Measurements from ENCODE around the gene RELCH. TPM values are rescaled to one million over a fixed set of nuclear protein-coding genes. Genes with fewer than 3 reads are reported as not detected.

Gene RELCH
- 7.7 TPM for polyA plus RNA-seq (2013, experiment 1 of 2)
- polyA plus RNA-seq (2013, experiment 2 of 2) = 8.1 TPM

GRCh38 chr18:62186774-62187542, at the start of gene RELCH, which contains the start of gene PIGN:
Gene RELCH (plus strand): TSS chr18:62187255. CDS start chr18:62187506, 251 bp downstream.
Gene PIGN (minus strand): TSS chr18:62187056. CDS start chr18:62161353, 25,703 bp downstream.
- peak within 1 kb of the TSS; percentile 91 for H3K27ac ChIP-seq (replicated peaks; ENCODE audit: low read length)
- H3K23ac ChIP-seq (ENCODE audit: low read depth, low read length, poor library complexity) = peak within 1 kb of the TSS; percentile 93
- no CpG with 5 or more reads among the region's 55 CpGs for WGBS, 2 donors (ENCODE audit: extremely low coverage in 2 of 2, insufficient read length in 2 of 2, insufficient replicate concordance in 1 of 2)
- no peak within 1 kb of the TSS for H4K91ac ChIP-seq (ENCODE audit: low read depth, low read length, poor library complexity)
- peaks cover 9% of the 10 kb centered on the region for H3K79me1 ChIP-seq (ENCODE audit: low read depth, low read length)
- no peaks in the 10 kb centered on the region for H3K27me3 ChIP-seq (ENCODE audit: control insufficient read depth in 3 of 3, insufficient read depth in 3 of 3, low read depth in 1 of 3, low read length in 3 of 3)
- peak within 1 kb of the TSS; percentile 98 for H3K14ac ChIP-seq (ENCODE audit: low read length)
- peak within 1 kb of the TSS; percentile 99 for H3K9ac ChIP-seq (ENCODE audit: low read depth, low read length, poor library complexity)
- peak within 1 kb of the TSS; percentile 85 for H3K4me2 ChIP-seq (ENCODE audit: insufficient read depth, low read length, poor library complexity, severe bottlenecking)
- DNase-seq (ENCODE audit: low spot score) = peak; percentile 99
- H4K8ac ChIP-seq (ENCODE audit: low read depth, low read length) = peak within 1 kb of the TSS; percentile 65
- peak within 1 kb of the TSS; percentile 71 for H2BK15ac ChIP-seq (ENCODE audit: low read length)
- H2AFZ ChIP-seq (ENCODE audit: low read length) = peak within 1 kb of the TSS; percentile 98
- H2BK120ac ChIP-seq (ENCODE audit: low read depth, low read length) = no peak within 1 kb of the TSS
- H2BK12ac ChIP-seq (ENCODE audit: low read length) = peak within 1 kb of the TSS; percentile 6
- peak within 1 kb of the TSS; percentile 98 for H3K18ac ChIP-seq (ENCODE audit: low read length)
- peak within 1 kb of the TSS; percentile 92 for H2AK5ac ChIP-seq (ENCODE audit: low read depth, low read length)
- no peak within 1 kb of the TSS for H3K4ac ChIP-seq (ENCODE audit: low read length)
- peaks cover 0 to 3% of the 10 kb centered on the region in 2 donors for H3K36me3 ChIP-seq (replicated peaks in 1 of 2; ENCODE audit: control insufficient read depth in 2 of 2, insufficient read depth in 2 of 2, low read length in 2 of 2)
- peaks cover 0 to 10% of the 10 kb centered on the region in 2 donors for H3K9me3 ChIP-seq (replicated peaks in 1 of 2; ENCODE audit: control insufficient read depth in 2 of 2, insufficient read depth in 1 of 2, low read depth in 1 of 2, low read length in 2 of 2)
- peaks cover 0 to 6% of the 10 kb centered on the region in 2 donors for H3K4me1 ChIP-seq (ENCODE audit: control insufficient read depth in 2 of 2, insufficient read depth in 1 of 2, low read depth in 1 of 2, low read length in 2 of 2)
- H2BK5ac ChIP-seq (ENCODE audit: low read length) = peak within 1 kb of the TSS; percentile 82
- peak within 1 kb of the TSS; percentile 99 to 100 for H3K4me3 ChIP-seq (ENCODE audit: low read length in 2 of 2)

- Histone ChIP-seq H3K14ac (ENCODE audit: low read length) (no peak overlapping the region), H2BK120ac (ENCODE audit: low read depth, low read length) (no peak overlapping the region), H2BK12ac (ENCODE audit: low read length) (no peak overlapping the region), H3K79me1 (ENCODE audit: low read depth, low read length) (no peaks in the 10 kb centered on the region), H2AK5ac (ENCODE audit: low read depth, low read length) (no peak overlapping the region), H3K4me3 (ENCODE audit: low read length in 2 of 2) (no peak overlapping the region), H2BK5ac (ENCODE audit: low read length) (no peak overlapping the region), H2BK15ac (ENCODE audit: low read length) (no peak overlapping the region), H3K9ac (ENCODE audit: low read depth, low read length, poor library complexity) (no peak overlapping the region), H3K9me3 (replicated peaks in 1 of 2; ENCODE audit: control insufficient read depth in 2 of 2, insufficient read depth in 1 of 2, low read depth in 1 of 2, low read length in 2 of 2) (no peaks in the 10 kb centered on the region), H3K27ac (replicated peaks; ENCODE audit: low read length) (no peak overlapping the region), H4K91ac (ENCODE audit: low read depth, low read length, poor library complexity) (no peak overlapping the region), H2AFZ (ENCODE audit: low read length) (no peak overlapping the region), H3K36me3 (replicated peaks in 1 of 2; ENCODE audit: control insufficient read depth in 2 of 2, insufficient read depth in 2 of 2, low read length in 2 of 2) (peaks cover 3 to 33% of the 10 kb centered on the region in 2 donors), H4K8ac (ENCODE audit: low read depth, low read length) (no peak overlapping the region), H3K27me3 (ENCODE audit: control insufficient read depth in 3 of 3, insufficient read depth in 3 of 3, low read depth in 1 of 3, low read length in 3 of 3) (no peaks in the 10 kb centered on the region), H3K23ac (ENCODE audit: low read depth, low read length, poor library complexity) (no peak overlapping the region), H3K18ac (ENCODE audit: low read length) (no peak overlapping the region), H3K4ac (ENCODE audit: low read length) (no peak overlapping the region), H3K4me1 (ENCODE audit: control insufficient read depth in 2 of 2, insufficient read depth in 1 of 2, low read depth in 1 of 2, low read length in 2 of 2) (peaks cover 0 to 4% of the 10 kb centered on the region in 2 donors), H3K4me2 (ENCODE audit: insufficient read depth, low read length, poor library complexity, severe bottlenecking) (no peak overlapping the region)
- no CpG with 5 or more reads among the region's 2 CpGs for WGBS, 2 donors (ENCODE audit: extremely low coverage in 2 of 2, insufficient read length in 2 of 2, insufficient replicate concordance in 1 of 2)
- DNase-seq (ENCODE audit: low spot score) = no peak
Observed at GRCh38 chr18:62138461-62139235, 48.4 kb upstream of the RELCH start.

- Histone ChIP-seq H3K4ac (ENCODE audit: low read length) (no peak overlapping the region), H3K4me1 (ENCODE audit: control insufficient read depth in 2 of 2, insufficient read depth in 1 of 2, low read depth in 1 of 2, low read length in 2 of 2) (peaks cover 0 to 2% of the 10 kb centered on the region in 2 donors), H2BK12ac (ENCODE audit: low read length) (no peak overlapping the region), H4K91ac (ENCODE audit: low read depth, low read length, poor library complexity) (no peak overlapping the region), H3K4me3 (ENCODE audit: low read length in 2 of 2) (no peak overlapping the region), H2AK5ac (ENCODE audit: low read depth, low read length) (no peak overlapping the region), H2AFZ (ENCODE audit: low read length) (no peak overlapping the region), H3K23ac (ENCODE audit: low read depth, low read length, poor library complexity) (no peak overlapping the region), H2BK120ac (ENCODE audit: low read depth, low read length) (no peak overlapping the region), H3K9ac (ENCODE audit: low read depth, low read length, poor library complexity) (no peak overlapping the region), H3K79me1 (ENCODE audit: low read depth, low read length) (no peaks in the 10 kb centered on the region), H3K9me3 (replicated peaks in 1 of 2; ENCODE audit: control insufficient read depth in 2 of 2, insufficient read depth in 1 of 2, low read depth in 1 of 2, low read length in 2 of 2) (no peaks in the 10 kb centered on the region), H4K8ac (ENCODE audit: low read depth, low read length) (no peak overlapping the region), H3K18ac (ENCODE audit: low read length) (no peak overlapping the region), H2BK5ac (ENCODE audit: low read length) (no peak overlapping the region), H3K27me3 (ENCODE audit: control insufficient read depth in 3 of 3, insufficient read depth in 3 of 3, low read depth in 1 of 3, low read length in 3 of 3) (no peaks in the 10 kb centered on the region), H2BK15ac (ENCODE audit: low read length) (no peak overlapping the region), H3K4me2 (ENCODE audit: insufficient read depth, low read length, poor library complexity, severe bottlenecking) (no peak overlapping the region), H3K27ac (replicated peaks; ENCODE audit: low read length) (no peak overlapping the region), H3K36me3 (replicated peaks in 1 of 2; ENCODE audit: control insufficient read depth in 2 of 2, insufficient read depth in 2 of 2, low read length in 2 of 2) (peaks cover 3 to 44% of the 10 kb centered on the region in 2 donors), H3K14ac (ENCODE audit: low read length) (no peak overlapping the region)
- no peak for DNase-seq (ENCODE audit: low spot score)
- no CpG with 5 or more reads among the region's 1 CpG for WGBS, 2 donors (ENCODE audit: extremely low coverage in 2 of 2, insufficient read length in 2 of 2, insufficient replicate concordance in 1 of 2)
Observed at GRCh38 chr18:62140259-62140658, 46.8 kb upstream of the RELCH start.

GRCh38 chr18:62144338-62144737, 42.7 kb upstream of the RELCH start:
- H3K14ac ChIP-seq (ENCODE audit: low read length) = no peak overlapping the region

More at GRCh38 chr18:62144338-62144737, 42.7 kb upstream of the RELCH start:
- Histone ChIP-seq H2BK5ac (ENCODE audit: low read length) (no peak overlapping the region), H2BK12ac (ENCODE audit: low read length) (no peak overlapping the region), H2BK120ac (ENCODE audit: low read depth, low read length) (no peak overlapping the region), H3K9ac (ENCODE audit: low read depth, low read length, poor library complexity) (no peak overlapping the region), H3K4me1 (ENCODE audit: control insufficient read depth in 2 of 2, insufficient read depth in 1 of 2, low read depth in 1 of 2, low read length in 2 of 2) (peaks cover 0 to 2% of the 10 kb centered on the region in 2 donors), H2BK15ac (ENCODE audit: low read length) (no peak overlapping the region), H3K27ac (replicated peaks; ENCODE audit: low read length) (no peak overlapping the region), H3K36me3 (replicated peaks in 1 of 2; ENCODE audit: control insufficient read depth in 2 of 2, insufficient read depth in 2 of 2, low read length in 2 of 2) (peaks cover 0 to 41% of the 10 kb centered on the region in 2 donors), H3K4me3 (ENCODE audit: low read length in 2 of 2) (no peak overlapping the region), H4K8ac (ENCODE audit: low read depth, low read length) (no peak overlapping the region), H4K91ac (ENCODE audit: low read depth, low read length, poor library complexity) (no peak overlapping the region), H3K4ac (ENCODE audit: low read length) (no peak overlapping the region), H3K9me3 (replicated peaks in 1 of 2; ENCODE audit: control insufficient read depth in 2 of 2, insufficient read depth in 1 of 2, low read depth in 1 of 2, low read length in 2 of 2) (no peaks in the 10 kb centered on the region), H3K79me1 (ENCODE audit: low read depth, low read length) (no peaks in the 10 kb centered on the region), H2AK5ac (ENCODE audit: low read depth, low read length) (no peak overlapping the region), H3K18ac (ENCODE audit: low read length) (no peak overlapping the region), H3K27me3 (ENCODE audit: control insufficient read depth in 3 of 3, insufficient read depth in 3 of 3, low read depth in 1 of 3, low read length in 3 of 3) (no peaks in the 10 kb centered on the region), H3K23ac (ENCODE audit: low read depth, low read length, poor library complexity) (no peak overlapping the region), H3K4me2 (ENCODE audit: insufficient read depth, low read length, poor library complexity, severe bottlenecking) (no peak overlapping the region), H2AFZ (ENCODE audit: low read length) (no peak overlapping the region)
- no CpG with 5 or more reads among the region's 2 CpGs for WGBS, 2 donors (ENCODE audit: extremely low coverage in 2 of 2, insufficient read length in 2 of 2, insufficient replicate concordance in 1 of 2)
- no peak for DNase-seq (ENCODE audit: low spot score)

All from neuronal stem cell (in vitro differentiated cells).